Endothelial cell of umbilical vein (primary cell): ENCODE measurements around the gene DGCR6L. TPM values are rescaled to one million over a fixed set of nuclear protein-coding genes. Genes with fewer than 3 reads are reported as not detected.
"Not testable (repeated sequence)": the region's sequence is repeated elsewhere in the genome, so short reads cannot be mapped to it uniquely, and the experiment has no call there.

Experiments used
- BruUV-seq: library from RNA; stranded (reverse); fragments of 400-500 nt; replicated peaks from 2 replicates; lab custom pipeline; 2021; lab: Mats Ljungman, UMichigan
- CTCF ChIA-PET: fragments of 300-600, 350-600 bp; sonication (Branson Sonifier 250); formaldehyde crosslinking; loops from one replicate; lab custom pipeline; 2021; ENCODE audit warnings: antibody characterized with exemption, inconsistent platforms; lab: Charles Lee
- POLR2A ChIA-PET: fragments of 300-600, 350-600 bp; sonication (Branson Sonifier 250); formaldehyde crosslinking; loops from one replicate; lab custom pipeline; 2021; ENCODE audit warnings: antibody characterized with exemption, inconsistent platforms; lab: Charles Lee
- DNase-seq: peaks from one replicate; pipeline ENCODE4 v3.0.0-alpha.2; 2011; ENCODE audit warnings: low read depth, low spot score
- FAIRE-seq: peaks from 2 replicates; lab custom pipeline; 2011; peaks lifted over from hg19 to GRCh38; lab: Jason Lieb, UNC
- H2AFZ ChIP-seq: 2 replicates; pipeline ENCODE4 v1.6.0; 2012; ENCODE audit warnings: low read depth, low read length, control low read depth, inconsistent platforms
- H3K27ac ChIP-seq: 2 replicates; pipeline ENCODE4 v1.5.1; 2011; ENCODE audit warnings: low read depth, mild to moderate bottlenecking, control low read depth, low read length, moderate library complexity; ENCODE audit not compliant: insufficient read depth
- H3K27me3 ChIP-seq, 2 experiments: 2 replicates each; pipeline versions ENCODE4 v1.6.0 to v1.6.1; 2011; ENCODE audit warnings: low read length in 2 of 2, mixed read lengths in 1 of 2; ENCODE audit not compliant: control insufficient read depth in 2 of 2, insufficient read depth in 2 of 2
- H3K36me3 ChIP-seq, 2 experiments: 2 replicates in 1 of 2; 3 replicates in 1 of 2; pipeline ENCODE4 v1.5.1; 2011; ENCODE audit warnings: low read length in 2 of 2, mild to moderate bottlenecking in 1 of 2, moderate library complexity in 1 of 2; ENCODE audit not compliant: control insufficient read depth in 2 of 2, insufficient read depth in 2 of 2; ENCODE audit errors: extremely low read depth in 1 of 2
- H3K4me1 ChIP-seq: 3 replicates; pipeline ENCODE4 v1.5.1; 2011; ENCODE audit warnings: mild to moderate bottlenecking, low read length; ENCODE audit not compliant: control insufficient read depth, insufficient read depth; ENCODE audit errors: extremely low read depth
- H3K4me2 ChIP-seq: 2 replicates; pipeline ENCODE4 v1.6.1; 2011; ENCODE audit warnings: low read length, control low read depth, mixed read lengths; ENCODE audit not compliant: insufficient read depth
- H3K4me3 ChIP-seq, 3 experiments: fragments of 200-600 bp in 1 of 3; sonication (generic), shearing (Covaris generic) in 1 of 3; replicated peaks in 1 of 3; 2 replicates each; pipeline ENCODE4 v1.5.1; 2011 to 2016; ENCODE audit warnings: control low read depth in 3 of 3, low read length in 3 of 3, mild to moderate bottlenecking in 2 of 3, inconsistent platforms in 1 of 3, low read depth in 1 of 3, moderate library complexity in 1 of 3; ENCODE audit not compliant: insufficient read depth in 1 of 3
- H3K79me2 ChIP-seq: 2 replicates; pipeline ENCODE4 v1.6.0; 2012; ENCODE audit warnings: low read length, inconsistent platforms; ENCODE audit not compliant: control insufficient read depth, insufficient read depth
- H3K9ac ChIP-seq: replicated peaks from 2 replicates; pipeline ENCODE3; 2011; ENCODE audit warnings: low read length, control low read depth; ENCODE audit not compliant: insufficient read depth; ENCODE audit errors: extremely low read depth
- H3K9me1 ChIP-seq: replicated peaks from 3 replicates; pipeline ENCODE4 v1.6.0; 2011; ENCODE audit warnings: mild to moderate bottlenecking, low read length; ENCODE audit not compliant: control insufficient read depth, insufficient read depth; ENCODE audit errors: extremely low read depth
- H3K9me3 ChIP-seq: replicated peaks from 2 replicates; pipeline ENCODE4 v1.5.1; 2012; ENCODE audit warnings: low read length, inconsistent platforms; ENCODE audit not compliant: control insufficient read depth, insufficient read depth
- H4K20me1 ChIP-seq: replicated peaks from 2 replicates; pipeline ENCODE3; 2011; ENCODE audit warnings: mild to moderate bottlenecking, low read length; ENCODE audit not compliant: control insufficient read depth, insufficient read depth; ENCODE audit errors: extremely low read depth
- dilution Hi-C: fragments of 300-500 bp; cut with MboI; formaldehyde crosslinking; loops from one replicate; pipeline ENCODE4 v1.15.0; 2019; ENCODE audit warnings: low sequenced_read_pairs; ENCODE audit not compliant: extremely low pct_ligation_motif_present
- intact Hi-C: fragments of 100-400 bp; cut with micrococcal nuclease; formaldehyde crosslinking; loops from one replicate; pipeline ENCODE4 v1.10.0; 2022
- polyA plus RNA-seq, 4 experiments: library from polyadenylated mRNA; depleted of rRNA in 3 of 4; stranded (reverse) in 3 of 4; unstranded in 1 of 4; fragments of >200 nt; gene quantifications; 2 replicates each; pipeline versions ENCODE4 v1.2.1 to v1.2.3, GENCODE V29; 2011 to 2012; ENCODE audit warnings: missing spikeins in 1 of 4
- total RNA-seq: library from RNA; stranded (reverse); gene quantifications from 2 replicates; pipeline ENCODE4 v1.2.3, GENCODE V29; 2021

Gene DGCR6L
- total and polyA plus RNA-seq, 2 donors (not counting 3 experiments of a cell fraction or from before 2014, with no cell fraction given): 38.0 to 67.5 TPM

DNA sequence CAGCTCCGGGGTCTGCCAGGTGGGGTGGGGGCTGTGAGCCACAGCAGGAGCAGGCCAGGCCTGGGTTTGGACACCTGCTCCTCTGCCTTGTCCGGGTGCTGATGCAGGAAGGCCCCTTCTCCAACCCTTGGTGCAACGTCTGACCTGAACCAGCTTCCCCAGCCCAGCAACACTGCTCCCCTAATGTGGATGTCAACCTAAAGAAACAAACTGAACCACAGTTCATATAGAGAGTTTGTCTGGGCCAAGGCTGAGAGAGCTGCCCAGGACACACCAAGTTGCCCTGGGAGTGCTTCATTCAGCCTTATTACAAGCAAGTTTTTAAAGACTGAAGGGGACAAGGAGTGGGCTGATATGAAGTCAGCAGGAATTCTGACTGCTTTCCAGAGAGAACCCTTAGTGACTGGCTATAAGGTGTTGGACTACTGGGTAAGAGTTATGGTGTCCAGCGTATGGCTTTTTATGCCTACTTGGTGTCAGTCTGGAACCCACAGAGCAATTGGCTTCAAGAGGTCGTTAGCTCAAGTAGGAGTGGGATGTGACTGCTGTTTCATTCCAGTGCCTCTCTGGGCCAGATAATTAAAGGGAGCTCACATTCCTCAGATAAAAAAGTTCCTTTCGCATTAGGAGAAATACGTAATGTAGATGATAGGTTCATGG, 1.8 kb upstream of the DGCR6L start:
- FAIRE-seq, H3K27me3 ChIP-seq, DNase-seq, H3K27ac ChIP-seq, H3K9me3 ChIP-seq, POLR2A ChIA-PET, BruUV-seq, CTCF ChIA-PET, H2AFZ ChIP-seq, H3K9me1 ChIP-seq, H4K20me1 ChIP-seq, H3K36me3 ChIP-seq, H3K4me2 ChIP-seq, H3K79me2 ChIP-seq, H3K4me3 ChIP-seq, H3K9ac ChIP-seq, dilution Hi-C loops: not testable (repeated sequence)
- H3K4me1 ChIP-seq: peaks cover 10% of the 10 kb centered on the region
- intact Hi-C loops: loop anchor here (10.0 kb wide), 1 partner anchor 173 kb away; the partner anchor contains the start of gene KLHL22

- H3K79me2 ChIP-seq, H3K36me3 ChIP-seq, H3K27me3 ChIP-seq, CTCF ChIA-PET, dilution Hi-C loops, POLR2A ChIA-PET, H3K9me3 ChIP-seq, FAIRE-seq, H4K20me1 ChIP-seq, DNase-seq, BruUV-seq, H3K9me1 ChIP-seq: not testable (repeated sequence)
- intact Hi-C loops: loop anchor here (1.0 to 10.0 kb wide), 2 partner anchors 22 to 174 kb away; partner anchors contain the start of gene KLHL22
- H2AFZ ChIP-seq: peak overlapping the region; percentile 95
- H3K27ac ChIP-seq: peak overlapping the region; percentile 90
- peak overlapping the region; percentile 92 for H3K9ac ChIP-seq
- H3K4me3 ChIP-seq: peak overlapping the region; percentile 70 to 95 (median 72)
- H3K4me2 ChIP-seq: peak overlapping the region; percentile 68
- peaks cover 10% of the 10 kb centered on the region for H3K4me1 ChIP-seq
Observed at GRCh38 chr22:20320659-20321551, 1.0 kb upstream of the DGCR6L start.
